GM23338 (cell line): ENCODE measurements around the gene PIP5K1C.

Source experiments
- CREB1 ChIP-seq: fragments of 250-450 bp; sonication (Bioruptor Pico); IDR thresholded peaks from 2 replicates; pipeline ENCODE4 v1.5.0; 2020; ENCODE audit warnings: low read depth, mild to moderate bottlenecking, moderate library complexity
- EZH2 ChIP-seq: fragments of 200-600 bp; sonication (generic); IDR thresholded peaks from one replicate; pipeline ENCODE4 v1.8.0; 2017; ENCODE audit warnings: antibody characterized with exemption, mild to moderate bottlenecking, low read depth; ENCODE audit not compliant: unreplicated experiment
- EZH2phosphoT487 ChIP-seq: fragments of 200-600 bp; sonication (generic); IDR thresholded peaks from one replicate; pipeline ENCODE4 v1.8.1; 2018; ENCODE audit warnings: antibody characterized with exemption; ENCODE audit not compliant: unreplicated experiment
- NANOG ChIP-seq: IDR thresholded peaks from 2 replicates; pipeline ENCODE4 v1.6.1; 2016; ENCODE audit warnings: antibody characterized with exemption, borderline replicate concordance
- POLR2AphosphoS5 ChIP-seq: IDR thresholded peaks from 2 replicates; pipeline ENCODE4 v1.6.1; 2016; ENCODE audit warnings: antibody characterized with exemption, low read depth
- ZNF114 ChIP-seq: fragments of 250-450 bp; sonication (Bioruptor Pico); IDR thresholded peaks from 2 replicates; pipeline ENCODE4 v1.5.0; 2020; ENCODE audit warnings: mild to moderate bottlenecking, moderate library complexity
- TF ChIP-seq, protein P1 (sequence below), 2 experiments: fragments of 200-600 bp in 1 of 2; sonication (generic) in 1 of 2; conservative IDR thresholded peaks; 2 replicates each; pipeline versions ENCODE4 v1.5.1 to v1.6.1; 2016 to 2017; ENCODE audit warnings: antibody characterized with exemption in 2 of 2, low read depth in 2 of 2, mild to moderate bottlenecking in 2 of 2, moderate library complexity in 1 of 2
- TF ChIP-seq, protein P2 (sequence below): IDR thresholded peaks from one replicate; pipeline ENCODE4 v1.6.1; 2018; ENCODE audit warnings: antibody characterized with exemption; ENCODE audit not compliant: unreplicated experiment
- TF ChIP-seq, protein P3 (sequence below): IDR thresholded peaks from 2 replicates; pipeline ENCODE4 v1.6.1; 2016; ENCODE audit warnings: antibody characterized with exemption

DNA sequence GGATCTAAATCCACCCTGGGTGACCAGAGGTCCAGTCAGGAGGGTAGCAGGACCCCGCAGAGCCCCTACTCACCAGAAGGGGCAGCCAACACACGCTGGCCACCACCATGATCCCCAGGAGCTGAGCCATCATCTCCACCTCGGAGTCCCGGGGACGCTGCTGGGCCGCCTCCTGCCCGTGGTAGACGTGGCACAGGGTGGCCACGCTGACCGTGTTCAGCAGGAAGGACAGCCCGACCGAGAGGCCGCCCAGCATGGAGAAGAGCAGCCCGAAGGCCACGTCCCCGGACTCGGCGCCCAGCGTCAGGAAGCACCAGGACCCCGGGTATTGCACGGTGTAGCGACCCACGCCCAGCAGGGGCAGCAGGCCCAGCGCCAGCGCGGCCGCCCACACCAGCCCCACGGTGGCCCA is 100.5 kb downstream of the PIP5K1C start:
- TF ChIP-seq, protein P1, sequence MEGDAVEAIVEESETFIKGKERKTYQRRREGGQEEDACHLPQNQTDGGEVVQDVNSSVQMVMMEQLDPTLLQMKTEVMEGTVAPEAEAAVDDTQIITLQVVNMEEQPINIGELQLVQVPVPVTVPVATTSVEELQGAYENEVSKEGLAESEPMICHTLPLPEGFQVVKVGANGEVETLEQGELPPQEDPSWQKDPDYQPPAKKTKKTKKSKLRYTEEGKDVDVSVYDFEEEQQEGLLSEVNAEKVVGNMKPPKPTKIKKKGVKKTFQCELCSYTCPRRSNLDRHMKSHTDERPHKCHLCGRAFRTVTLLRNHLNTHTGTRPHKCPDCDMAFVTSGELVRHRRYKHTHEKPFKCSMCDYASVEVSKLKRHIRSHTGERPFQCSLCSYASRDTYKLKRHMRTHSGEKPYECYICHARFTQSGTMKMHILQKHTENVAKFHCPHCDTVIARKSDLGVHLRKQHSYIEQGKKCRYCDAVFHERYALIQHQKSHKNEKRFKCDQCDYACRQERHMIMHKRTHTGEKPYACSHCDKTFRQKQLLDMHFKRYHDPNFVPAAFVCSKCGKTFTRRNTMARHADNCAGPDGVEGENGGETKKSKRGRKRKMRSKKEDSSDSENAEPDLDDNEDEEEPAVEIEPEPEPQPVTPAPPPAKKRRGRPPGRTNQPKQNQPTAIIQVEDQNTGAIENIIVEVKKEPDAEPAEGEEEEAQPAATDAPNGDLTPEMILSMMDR (conservative IDR thresholded peaks at IDR 0.05; ENCODE audit: low read depth in 2 of 2), result peak; percentile 60 to 68
- no peak for TF ChIP-seq EZH2phosphoT487
- no peak for TF ChIP-seq EZH2
- TF ChIP-seq, protein P2, sequence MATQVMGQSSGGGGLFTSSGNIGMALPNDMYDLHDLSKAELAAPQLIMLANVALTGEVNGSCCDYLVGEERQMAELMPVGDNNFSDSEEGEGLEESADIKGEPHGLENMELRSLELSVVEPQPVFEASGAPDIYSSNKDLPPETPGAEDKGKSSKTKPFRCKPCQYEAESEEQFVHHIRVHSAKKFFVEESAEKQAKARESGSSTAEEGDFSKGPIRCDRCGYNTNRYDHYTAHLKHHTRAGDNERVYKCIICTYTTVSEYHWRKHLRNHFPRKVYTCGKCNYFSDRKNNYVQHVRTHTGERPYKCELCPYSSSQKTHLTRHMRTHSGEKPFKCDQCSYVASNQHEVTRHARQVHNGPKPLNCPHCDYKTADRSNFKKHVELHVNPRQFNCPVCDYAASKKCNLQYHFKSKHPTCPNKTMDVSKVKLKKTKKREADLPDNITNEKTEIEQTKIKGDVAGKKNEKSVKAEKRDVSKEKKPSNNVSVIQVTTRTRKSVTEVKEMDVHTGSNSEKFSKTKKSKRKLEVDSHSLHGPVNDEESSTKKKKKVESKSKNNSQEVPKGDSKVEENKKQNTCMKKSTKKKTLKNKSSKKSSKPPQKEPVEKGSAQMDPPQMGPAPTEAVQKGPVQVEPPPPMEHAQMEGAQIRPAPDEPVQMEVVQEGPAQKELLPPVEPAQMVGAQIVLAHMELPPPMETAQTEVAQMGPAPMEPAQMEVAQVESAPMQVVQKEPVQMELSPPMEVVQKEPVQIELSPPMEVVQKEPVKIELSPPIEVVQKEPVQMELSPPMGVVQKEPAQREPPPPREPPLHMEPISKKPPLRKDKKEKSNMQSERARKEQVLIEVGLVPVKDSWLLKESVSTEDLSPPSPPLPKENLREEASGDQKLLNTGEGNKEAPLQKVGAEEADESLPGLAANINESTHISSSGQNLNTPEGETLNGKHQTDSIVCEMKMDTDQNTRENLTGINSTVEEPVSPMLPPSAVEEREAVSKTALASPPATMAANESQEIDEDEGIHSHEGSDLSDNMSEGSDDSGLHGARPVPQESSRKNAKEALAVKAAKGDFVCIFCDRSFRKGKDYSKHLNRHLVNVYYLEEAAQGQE, result no peak
- TF ChIP-seq POLR2AphosphoS5, result no peak
- TF ChIP-seq, protein P3, sequence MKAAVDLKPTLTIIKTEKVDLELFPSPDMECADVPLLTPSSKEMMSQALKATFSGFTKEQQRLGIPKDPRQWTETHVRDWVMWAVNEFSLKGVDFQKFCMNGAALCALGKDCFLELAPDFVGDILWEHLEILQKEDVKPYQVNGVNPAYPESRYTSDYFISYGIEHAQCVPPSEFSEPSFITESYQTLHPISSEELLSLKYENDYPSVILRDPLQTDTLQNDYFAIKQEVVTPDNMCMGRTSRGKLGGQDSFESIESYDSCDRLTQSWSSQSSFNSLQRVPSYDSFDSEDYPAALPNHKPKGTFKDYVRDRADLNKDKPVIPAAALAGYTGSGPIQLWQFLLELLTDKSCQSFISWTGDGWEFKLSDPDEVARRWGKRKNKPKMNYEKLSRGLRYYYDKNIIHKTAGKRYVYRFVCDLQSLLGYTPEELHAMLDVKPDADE, result no peak
- TF ChIP-seq ZNF114 (CRISPR knock-in tag), result no peak
- TF ChIP-seq CREB1 (CRISPR knock-in tag), result no peak
- no peak for TF ChIP-seq NANOG
